DOHH2 (cell line): Measurements from ENCODE around the gene MED13L.

ENCODE experiments used
- H3F3A ChIP-seq: fragments of 200-600 bp; sonication (generic), shearing (Covaris generic); 2 replicates; pipeline ENCODE4 v1.6.0; 2016; ENCODE audit warnings: antibody characterized with exemption, mild to moderate bottlenecking; ENCODE audit not compliant: control insufficient read depth, insufficient read depth
- H3K27ac ChIP-seq: fragments of 200-600 bp; sonication (generic); 2 replicates; pipeline ENCODE4 v1.5.1; 2014; ENCODE audit warnings: low read depth, mild to moderate bottlenecking, low read length, moderate library complexity
- H3K27me3 ChIP-seq: fragments of 200-600 bp; sonication (generic); 2 replicates; pipeline ENCODE4 v1.6.1; 2014; ENCODE audit warnings: mild to moderate bottlenecking, low read length, mixed read lengths; ENCODE audit not compliant: control insufficient read depth
- H3K36me3 ChIP-seq: fragments of 200-600 bp; sonication (generic); 2 replicates; pipeline ENCODE4 v1.6.1; 2014; ENCODE audit warnings: mild to moderate bottlenecking, low read length, moderate library complexity, mixed read lengths; ENCODE audit not compliant: control insufficient read depth
- H3K4me1 ChIP-seq: fragments of 200-600 bp; sonication (generic); 2 replicates; pipeline ENCODE4 v1.6.1; 2014; ENCODE audit warnings: mild to moderate bottlenecking, low read length, mixed read lengths; ENCODE audit not compliant: control insufficient read depth
- H3K4me2 ChIP-seq: fragments of 200-600 bp; sonication (generic); 2 replicates; pipeline ENCODE4 v1.6.0; 2014; ENCODE audit warnings: mild to moderate bottlenecking, low read length, moderate library complexity
- H3K4me3 ChIP-seq: fragments of 200-600 bp; sonication (generic); 2 replicates; pipeline ENCODE4 v1.5.1; 2014; ENCODE audit warnings: mild to moderate bottlenecking, low read length, mixed read lengths
- H3K79me2 ChIP-seq: fragments of 200-600 bp; sonication (generic); 2 replicates; pipeline ENCODE4 v1.6.1; 2014; ENCODE audit warnings: mild to moderate bottlenecking, low read length, mixed read lengths; ENCODE audit not compliant: control insufficient read depth
- H3K9me2 ChIP-seq: fragments of 200-600 bp; sonication (generic); replicated peaks from 2 replicates; pipeline ENCODE4 v1.6.1; 2014; ENCODE audit warnings: mild to moderate bottlenecking, low read length, mixed read lengths; ENCODE audit not compliant: control insufficient read depth
- H3K9me3 ChIP-seq: fragments of 200-600 bp; sonication (generic); 2 replicates; pipeline ENCODE4 v1.6.1; 2014; ENCODE audit warnings: antibody characterized with exemption, low read length, mixed read lengths; ENCODE audit not compliant: control insufficient read depth, insufficient read depth
- H4K20me1 ChIP-seq: fragments of 200-600 bp; sonication (generic); 2 replicates; pipeline ENCODE4 v1.6.0; 2014; ENCODE audit warnings: low read depth, mild to moderate bottlenecking, antibody characterized with exemption, low read length, moderate library complexity; ENCODE audit not compliant: control insufficient read depth, insufficient read depth
- EZH2phosphoT487 ChIP-seq: fragments of 200-600 bp; sonication (generic); IDR thresholded peaks from 2 replicates; pipeline ENCODE4 v1.6.1; 2017; ENCODE audit warnings: borderline replicate concordance, mild to moderate bottlenecking, antibody characterized with exemption, low read length, moderate library complexity, mixed read lengths
- TF ChIP-seq, protein P1 (sequence below): fragments of 200-600 bp; sonication (generic); IDR thresholded peaks from one replicate; pipeline ENCODE4 v1.5.1; 2014; ENCODE audit warnings: antibody characterized with exemption, mild to moderate bottlenecking, low read depth, low read length; ENCODE audit not compliant: poor library complexity, severe bottlenecking

The MED13L gene

GRCh38 chr12:116213885-116214527, 63.5 kb downstream of the MED13L start:
- peaks cover 65% of the 10 kb centered on the region for H3K79me2 ChIP-seq
- no peaks in the 10 kb centered on the region for H3F3A ChIP-seq
- H4K20me1 ChIP-seq = peaks cover 19% of the 10 kb centered on the region

DNA sequence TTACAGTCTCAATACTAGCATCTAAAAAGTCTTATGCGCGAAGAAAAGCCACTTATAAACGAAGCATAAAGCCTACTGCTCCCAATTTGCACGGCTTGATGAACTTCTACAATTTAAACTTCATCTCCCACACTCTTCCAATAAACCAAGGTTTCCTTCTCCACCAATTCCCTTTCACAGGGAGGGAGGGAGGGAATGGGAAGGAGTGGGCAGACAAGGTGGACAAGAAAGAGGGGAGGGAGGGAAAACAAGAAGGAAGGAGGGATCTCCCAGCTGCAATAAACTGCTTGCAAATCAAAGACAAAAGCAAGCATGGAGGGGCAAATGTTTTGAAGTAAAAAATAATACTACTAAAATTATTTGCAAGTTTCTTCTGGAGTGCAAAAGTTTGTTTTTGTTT, 64.5 kb downstream of the MED13L start:
- Histone ChIP-seq H3K79me2 (peaks cover 69% of the 10 kb centered on the region), H3F3A (no peaks in the 10 kb centered on the region), H3K9me3 (no peaks in the 10 kb centered on the region), H3K27me3 (no peaks in the 10 kb centered on the region), H3K4me2 (no peak overlapping the region), H3K4me1 (no peaks in the 10 kb centered on the region), H3K4me3 (no peak overlapping the region), H4K20me1 (peaks cover 20% of the 10 kb centered on the region), H3K9me2 (no peaks in the 10 kb centered on the region), H3K27ac (no peak overlapping the region), H3K36me3 (no peaks in the 10 kb centered on the region)
- TF ChIP-seq EZH2phosphoT487 = no peak
- TF ChIP-seq, protein P1, sequence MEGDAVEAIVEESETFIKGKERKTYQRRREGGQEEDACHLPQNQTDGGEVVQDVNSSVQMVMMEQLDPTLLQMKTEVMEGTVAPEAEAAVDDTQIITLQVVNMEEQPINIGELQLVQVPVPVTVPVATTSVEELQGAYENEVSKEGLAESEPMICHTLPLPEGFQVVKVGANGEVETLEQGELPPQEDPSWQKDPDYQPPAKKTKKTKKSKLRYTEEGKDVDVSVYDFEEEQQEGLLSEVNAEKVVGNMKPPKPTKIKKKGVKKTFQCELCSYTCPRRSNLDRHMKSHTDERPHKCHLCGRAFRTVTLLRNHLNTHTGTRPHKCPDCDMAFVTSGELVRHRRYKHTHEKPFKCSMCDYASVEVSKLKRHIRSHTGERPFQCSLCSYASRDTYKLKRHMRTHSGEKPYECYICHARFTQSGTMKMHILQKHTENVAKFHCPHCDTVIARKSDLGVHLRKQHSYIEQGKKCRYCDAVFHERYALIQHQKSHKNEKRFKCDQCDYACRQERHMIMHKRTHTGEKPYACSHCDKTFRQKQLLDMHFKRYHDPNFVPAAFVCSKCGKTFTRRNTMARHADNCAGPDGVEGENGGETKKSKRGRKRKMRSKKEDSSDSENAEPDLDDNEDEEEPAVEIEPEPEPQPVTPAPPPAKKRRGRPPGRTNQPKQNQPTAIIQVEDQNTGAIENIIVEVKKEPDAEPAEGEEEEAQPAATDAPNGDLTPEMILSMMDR = no peak

More at GRCh38 chr12:116213885-116214527, 63.5 kb downstream of the MED13L start:
- Histone ChIP-seq H3K27me3 (no peaks in the 10 kb centered on the region), H3K4me1 (no peaks in the 10 kb centered on the region), H3K4me2 (no peak overlapping the region), H3K9me3 (no peaks in the 10 kb centered on the region), H3K4me3 (no peak overlapping the region), H3K27ac (no peak overlapping the region), H3K9me2 (no peaks in the 10 kb centered on the region), H3K36me3 (no peaks in the 10 kb centered on the region)
- no peak for TF ChIP-seq EZH2phosphoT487
- TF ChIP-seq, protein P1 = no peak

DNA sequence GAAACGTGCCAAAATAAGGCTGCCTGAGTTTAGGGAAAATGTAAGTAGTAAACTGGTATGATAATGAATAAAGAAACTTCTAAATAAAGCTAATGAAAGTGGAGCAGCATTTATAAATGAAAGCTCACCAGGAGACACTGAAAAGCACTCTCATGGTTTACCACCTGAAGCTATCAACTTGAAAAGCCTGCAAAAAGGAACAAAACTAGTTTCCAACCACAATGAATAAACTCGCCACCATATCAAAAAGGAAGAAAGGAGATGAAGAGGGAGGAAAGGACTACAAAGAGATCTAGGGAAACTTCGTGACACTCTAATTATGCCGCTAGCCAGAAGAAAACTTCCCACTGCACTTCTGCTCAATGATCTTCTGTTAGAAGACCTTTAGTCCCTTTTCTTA, 66.7 kb downstream of the MED13L start:
- Histone ChIP-seq H3K4me3 (no peak overlapping the region), H3K4me2 (no peak overlapping the region), H3K36me3 (no peaks in the 10 kb centered on the region), H4K20me1 (peaks cover 13% of the 10 kb centered on the region; the same call in 1 of the 2 replicates), H3K27me3 (no peaks in the 10 kb centered on the region), H3K79me2 (peaks cover 60% of the 10 kb centered on the region), H3K4me1 (no peaks in the 10 kb centered on the region), H3F3A (no peaks in the 10 kb centered on the region), H3K9me3 (no peaks in the 10 kb centered on the region), H3K27ac (no peak overlapping the region), H3K9me2 (no peaks in the 10 kb centered on the region)
- no peak for TF ChIP-seq EZH2phosphoT487

DNA sequence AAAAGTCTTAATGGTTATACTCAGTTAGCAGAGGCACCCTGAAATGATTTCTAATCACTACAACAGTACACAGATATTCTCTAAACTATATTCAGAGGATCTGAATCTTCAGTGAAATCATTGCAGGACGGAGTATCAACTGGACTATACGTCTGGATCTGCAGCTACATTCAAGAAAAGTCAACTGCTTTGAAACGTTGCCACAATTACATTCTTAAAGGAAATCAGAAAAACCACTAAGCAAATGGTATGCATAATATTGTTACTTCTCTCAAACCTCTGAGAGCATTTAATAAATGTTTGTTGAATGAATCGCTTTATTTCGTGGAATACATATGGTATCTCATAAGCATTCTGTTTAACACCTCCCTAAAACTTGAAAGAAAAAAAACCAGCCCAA, 67.4 kb downstream of the MED13L start:
- H4K20me1 ChIP-seq = peaks cover 13% of the 10 kb centered on the region; the same call in 1 of the 2 replicates
- H3K4me1 ChIP-seq = no peaks in the 10 kb centered on the region
- no peaks in the 10 kb centered on the region for H3K9me3 ChIP-seq
- no peak overlapping the region for H3K4me2 ChIP-seq
- no peaks in the 10 kb centered on the region for H3K9me2 ChIP-seq
- no peaks in the 10 kb centered on the region for H3K27me3 ChIP-seq
- no peaks in the 10 kb centered on the region for H3F3A ChIP-seq
- H3K4me3 ChIP-seq = no peak overlapping the region
- peaks cover 56% of the 10 kb centered on the region for H3K79me2 ChIP-seq
- no peak for TF ChIP-seq EZH2phosphoT487
- TF ChIP-seq, protein P1 = no peak
- H3K27ac ChIP-seq = no peak overlapping the region
- H3K36me3 ChIP-seq = no peaks in the 10 kb centered on the region
